IPS-18c (cell line): ENCODE measurements around the gene CLEC5A.

Source experiments
- H3K4me3 ChIP-seq: 2 replicates; pipeline ENCODE4 v1.7.0; 2013; ENCODE audit warnings: low read depth, mild to moderate bottlenecking, low read length, moderate library complexity; ENCODE audit not compliant: insufficient read depth
- H3K9me3 ChIP-seq: one replicate; pipeline ENCODE4 v1.6.1; 2013; ENCODE audit warnings: mild to moderate bottlenecking, low read length, moderate library complexity; ENCODE audit not compliant: control insufficient read depth, insufficient read depth

Gene CLEC5A

DNA sequence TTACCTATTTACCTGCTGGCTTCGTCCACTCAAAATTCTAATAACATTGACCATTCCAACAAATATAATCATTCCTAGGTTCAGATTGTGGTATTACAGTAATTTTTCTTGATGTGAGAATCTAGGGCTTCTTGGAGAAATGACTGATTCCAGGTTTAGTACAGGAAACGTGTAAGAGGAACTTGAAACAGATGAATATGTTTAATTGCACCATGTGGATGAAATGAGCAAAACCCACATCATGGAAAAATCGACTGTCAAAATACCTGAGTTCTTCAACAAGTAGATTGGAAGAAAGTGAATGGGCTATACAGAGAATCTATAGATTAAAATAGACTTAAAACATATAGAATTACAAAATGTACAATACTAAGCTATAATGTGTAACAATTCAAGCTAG lies 55.4 kb downstream of the CLEC5A start:
- Histone ChIP-seq H3K4me3 (no peak overlapping the region), H3K9me3 (no peaks in the 10 kb centered on the region)

DNA sequence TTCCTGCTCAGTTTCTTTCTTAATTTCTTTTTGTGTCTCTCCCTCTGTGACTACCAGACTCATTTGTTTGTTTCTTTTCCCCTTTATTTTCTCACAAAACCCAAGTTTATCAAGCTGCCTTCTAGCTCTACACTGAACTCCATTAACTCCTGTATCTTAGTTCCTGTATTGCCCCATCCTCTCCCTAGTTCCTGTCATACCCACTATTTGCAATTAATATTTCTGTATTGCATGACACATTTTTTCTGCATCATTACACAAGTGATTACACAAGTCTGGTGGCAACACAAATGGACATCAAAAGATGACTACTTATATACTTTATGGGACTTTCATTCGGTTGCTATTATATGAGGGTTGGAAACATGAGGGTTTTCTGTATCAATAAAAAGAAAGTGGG lies 57.5 kb downstream of the CLEC5A start:
- Histone ChIP-seq H3K9me3 (no peaks in the 10 kb centered on the region), H3K4me3 (no peak overlapping the region)

DNA sequence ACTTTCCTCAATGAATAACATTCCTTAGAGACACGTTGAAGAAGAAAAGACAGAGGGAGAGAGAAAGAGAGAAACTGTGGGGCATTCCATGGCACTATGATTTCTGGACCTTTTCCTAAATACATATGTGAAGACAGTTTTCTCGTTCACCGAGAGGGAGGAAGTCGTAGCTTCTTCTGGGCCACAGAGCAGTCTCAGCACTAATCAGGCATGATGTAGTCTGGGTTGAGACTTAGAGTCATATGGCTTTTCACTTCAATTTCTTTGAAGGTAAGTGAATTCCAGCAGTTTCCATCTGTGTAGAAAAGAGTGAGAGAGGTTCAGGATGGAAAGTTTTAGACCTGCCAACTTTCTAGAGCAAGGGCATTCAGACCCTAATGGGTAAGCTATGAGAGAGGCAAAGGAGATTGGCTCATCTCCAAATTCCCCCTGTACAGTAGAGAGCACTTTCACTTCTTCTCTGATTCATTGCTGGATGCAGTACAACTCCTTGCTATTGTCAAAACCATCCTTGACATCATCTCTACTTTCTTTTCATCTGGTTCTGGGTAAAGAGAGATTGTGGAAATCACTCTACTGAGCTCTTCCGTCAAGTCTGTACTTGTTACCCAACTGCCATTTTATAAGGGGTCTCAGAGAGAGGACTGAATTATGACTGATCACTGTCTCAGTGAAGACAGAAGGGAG lies 62.1 kb downstream of the CLEC5A start:
- Histone ChIP-seq H3K4me3 (no peak overlapping the region), H3K9me3 (no peaks in the 10 kb centered on the region)

DNA sequence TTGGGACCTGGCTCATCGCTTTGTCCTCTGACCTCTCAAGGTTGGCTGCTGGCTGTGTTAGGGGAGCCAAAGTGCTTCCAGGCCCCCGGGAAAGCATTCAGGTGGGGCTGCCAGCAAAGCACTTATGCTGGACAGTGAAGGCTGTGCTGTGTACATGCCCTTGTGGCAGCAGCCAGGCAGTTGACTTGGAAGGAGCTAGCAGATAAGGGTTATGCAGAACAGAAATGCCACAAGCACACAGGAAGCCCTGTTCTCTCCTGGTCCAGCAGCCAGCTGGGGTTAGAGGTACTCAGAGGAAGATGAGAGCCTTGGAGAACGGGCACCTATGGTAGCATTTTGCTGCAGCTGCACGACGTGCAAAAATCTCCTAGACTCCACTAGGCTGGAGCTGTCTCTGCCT lies 65.8 kb downstream of the CLEC5A start:
- no peak overlapping the region for H3K4me3 ChIP-seq
- no peaks in the 10 kb centered on the region for H3K9me3 ChIP-seq

DNA sequence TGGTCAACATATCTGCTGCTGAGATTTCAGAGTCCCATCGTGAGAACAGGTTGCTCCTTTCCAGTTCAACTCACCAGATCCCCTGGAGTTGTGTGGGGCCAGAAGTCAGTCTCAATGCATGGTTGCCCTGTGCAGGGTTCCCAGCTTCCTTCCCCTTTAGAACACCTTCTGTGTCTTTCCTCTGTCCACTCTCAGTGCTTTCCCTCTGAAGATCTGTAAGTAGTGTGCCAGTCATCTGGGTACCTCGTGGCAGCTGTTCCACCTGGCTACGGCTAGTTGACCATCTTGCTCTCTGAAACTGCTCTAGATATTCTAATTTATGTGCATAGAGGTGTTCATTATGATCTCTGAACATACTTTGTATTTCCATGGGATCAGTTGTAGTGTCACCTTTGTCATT lies 69.4 kb downstream of the CLEC5A start:
- Histone ChIP-seq H3K4me3 (no peak overlapping the region), H3K9me3 (no peaks in the 10 kb centered on the region)
